DMS153 treated with DMSO at 0.1 percent for 48 hours (cell line): ENCODE measurements around the gene GYG2.
"Not testable (repeated sequence)": the region's sequence is repeated elsewhere in the genome, so short reads cannot be mapped to it uniquely, and the experiment has no call there.

Source experiments
- DNase-seq: peaks from one replicate; lab custom pipeline; 2025; ENCODE audit not compliant: unreplicated experiment; lab: John Stamatoyannopoulos, UW

Gene GYG2

GRCh38 chrX:2812161-2812907 lies 16.4 kb upstream of the GYG2 start:
- DNase-seq, result not testable (repeated sequence)

DNA sequence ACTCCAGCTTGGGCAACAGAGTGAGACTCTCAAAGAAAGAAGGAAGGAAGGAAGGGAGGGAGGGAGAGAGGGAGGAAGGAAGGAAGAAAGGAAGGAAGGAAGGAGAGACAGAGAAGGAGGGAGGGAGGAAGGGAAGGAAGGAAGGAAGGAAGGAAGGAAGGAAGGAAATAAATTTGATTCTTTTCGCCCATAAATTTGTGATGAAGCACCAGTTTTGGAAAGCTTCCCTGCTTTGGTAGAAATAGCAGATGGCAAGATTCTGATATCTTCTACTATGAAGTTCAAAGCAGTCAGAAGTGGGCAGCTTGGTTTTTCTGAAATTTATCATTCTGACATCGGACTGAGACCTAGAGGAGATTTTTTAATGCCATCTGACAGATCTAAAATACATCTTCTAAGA lies 11.7 kb upstream of the GYG2 start:
- no peak for DNase-seq

- no peak for DNase-seq
Observed at GRCh38 chrX:2819345-2820135, 9.2 kb upstream of the GYG2 start.

DNA sequence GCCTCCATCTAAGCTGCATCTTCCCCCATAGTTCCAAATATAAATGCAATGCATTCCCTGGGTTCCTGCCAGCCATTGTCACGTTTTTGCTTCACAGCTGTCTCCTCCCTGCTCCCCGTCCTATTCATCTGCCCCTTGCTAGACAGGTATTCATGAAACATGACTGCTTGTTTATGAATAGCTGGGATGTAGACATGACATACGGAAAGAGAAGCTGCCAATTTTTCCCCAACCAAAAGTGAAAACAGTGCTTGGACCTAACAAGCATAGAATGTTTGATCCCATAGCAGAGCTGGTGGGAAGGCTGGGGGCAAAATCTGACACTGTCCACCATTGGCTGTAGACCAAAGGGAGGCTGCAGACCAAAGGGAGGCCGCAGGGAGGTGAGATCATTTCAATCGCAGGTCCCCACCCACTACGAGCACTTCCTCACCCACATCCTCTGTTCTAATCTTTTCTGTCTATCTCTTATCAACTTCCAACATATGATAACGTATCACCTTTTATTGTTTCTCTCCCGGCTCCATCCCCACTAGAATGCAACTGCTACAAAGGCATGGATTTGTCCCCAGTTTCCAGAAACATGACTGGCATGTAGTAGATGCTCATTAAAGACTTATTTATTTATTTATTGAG lies 8.5 kb upstream of the GYG2 start:
- no peak for DNase-seq

- DNase-seq, result no peak
Observed at GRCh38 chrX:2823795-2824386, 4.8 kb upstream of the GYG2 start.

DNA sequence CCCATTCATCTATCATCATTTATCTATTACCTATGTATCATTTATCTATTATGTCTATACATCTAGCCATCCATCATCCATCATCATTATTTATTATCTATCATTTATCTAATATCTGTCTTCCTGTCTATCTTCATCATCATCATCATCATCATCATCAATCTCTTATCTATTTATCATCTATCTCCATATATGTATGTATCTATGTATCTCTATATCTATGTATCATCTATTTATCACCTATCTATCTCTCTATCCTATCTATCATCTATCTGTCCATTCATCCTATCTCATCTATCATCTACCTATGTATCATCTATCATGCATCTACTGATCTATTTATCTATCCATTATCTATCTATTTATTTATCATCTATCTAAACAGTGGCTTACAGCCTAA lies 3.8 kb upstream of the GYG2 start:
- no peak for DNase-seq

DNA sequence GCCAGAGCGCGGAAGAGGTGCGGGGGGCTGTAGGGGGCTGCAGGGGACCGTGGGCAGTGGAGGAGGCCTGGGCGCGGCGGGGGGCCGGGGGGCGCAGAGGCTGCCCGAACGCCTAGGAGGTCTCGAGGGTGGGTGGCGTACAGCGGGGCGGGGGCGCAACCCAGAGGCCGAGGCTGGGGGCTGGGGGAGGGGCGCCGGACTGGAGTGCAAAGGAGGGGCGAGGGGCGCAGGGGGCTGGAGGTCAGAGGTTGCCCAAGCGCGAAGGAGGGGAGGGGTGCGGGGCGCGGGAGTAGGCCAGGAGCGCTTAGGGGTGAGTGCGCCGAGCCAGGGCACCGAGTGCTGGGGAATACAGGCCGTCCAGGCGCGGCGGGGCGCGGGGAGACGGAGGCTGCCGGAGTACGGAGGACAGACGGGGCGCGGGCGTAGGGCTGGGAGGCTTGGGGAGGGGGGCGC lies 255 bp downstream of the GYG2 start:
- no peak for DNase-seq

DNA sequence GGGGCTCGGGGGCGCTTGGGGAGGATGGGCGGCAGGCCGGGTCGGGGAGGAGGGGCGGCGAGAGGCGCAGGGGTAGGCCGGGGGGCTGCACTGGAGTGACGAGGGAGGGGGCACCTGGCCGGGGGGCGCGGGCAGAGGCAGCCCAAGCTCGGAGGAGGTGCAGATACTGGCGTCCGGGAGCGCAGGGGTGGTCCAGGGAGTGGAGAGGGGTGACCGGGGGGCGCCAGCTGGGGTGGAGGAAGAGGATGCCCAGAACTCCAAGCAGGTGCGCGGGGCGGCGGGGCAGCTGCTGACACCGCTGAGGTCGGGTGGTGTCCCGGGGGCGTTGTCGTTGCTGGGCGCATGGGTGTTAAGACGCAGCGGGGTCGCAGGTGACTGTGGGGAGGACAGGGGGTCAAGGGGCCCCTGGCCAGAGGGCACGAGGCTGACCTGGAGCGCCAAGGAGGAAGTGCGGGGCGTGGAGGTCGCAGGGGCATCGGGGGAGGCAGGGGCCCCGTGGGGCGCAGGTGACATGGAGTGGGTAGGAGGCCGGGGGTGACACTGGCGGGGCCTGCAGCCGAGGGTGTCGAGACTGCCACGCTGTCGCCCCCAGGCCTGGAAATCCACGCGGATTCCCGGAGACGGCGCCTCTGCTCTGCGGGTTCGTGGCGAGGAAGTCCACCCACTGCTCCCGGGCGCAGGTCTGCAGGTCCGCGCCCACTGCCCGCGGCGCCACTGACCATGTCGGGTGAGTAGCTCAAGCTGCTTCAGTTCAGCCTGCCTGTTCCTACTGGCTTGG lies 928 bp downstream of the GYG2 start:
- no peak for DNase-seq

GRCh38 chrX:2831471-2832228 lies 2.9 kb downstream of the GYG2 start:
- no peak for DNase-seq

- DNase-seq, result no peak
Observed at GRCh38 chrX:2837961-2838360, 9.2 kb downstream of the GYG2 start.

GRCh38 chrX:2840961-2841360 lies 12.2 kb downstream of the GYG2 start:
- no peak for DNase-seq

- DNase-seq, result no peak
Observed at GRCh38 chrX:2841537-2841936, 12.8 kb downstream of the GYG2 start.

DNA sequence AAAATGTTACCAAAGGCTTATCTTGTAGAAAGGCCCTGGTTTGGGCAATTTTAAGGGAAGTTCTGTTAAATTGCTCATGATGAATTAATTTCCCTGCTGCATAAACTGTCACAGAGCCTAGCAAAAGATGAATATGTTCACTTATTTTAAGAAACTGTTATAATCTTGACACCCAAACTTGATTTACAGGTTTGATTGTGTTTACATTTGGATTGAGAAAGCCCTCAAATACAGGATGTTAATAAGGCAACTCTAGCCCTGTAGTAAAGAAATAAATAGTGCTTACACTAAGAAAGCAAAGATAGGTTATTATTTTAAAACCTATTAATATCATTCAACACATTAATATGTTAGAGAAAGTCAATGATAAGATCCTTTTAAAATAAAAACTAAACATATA lies 18.3 kb downstream of the GYG2 start:
- DNase-seq, result no peak

DNA sequence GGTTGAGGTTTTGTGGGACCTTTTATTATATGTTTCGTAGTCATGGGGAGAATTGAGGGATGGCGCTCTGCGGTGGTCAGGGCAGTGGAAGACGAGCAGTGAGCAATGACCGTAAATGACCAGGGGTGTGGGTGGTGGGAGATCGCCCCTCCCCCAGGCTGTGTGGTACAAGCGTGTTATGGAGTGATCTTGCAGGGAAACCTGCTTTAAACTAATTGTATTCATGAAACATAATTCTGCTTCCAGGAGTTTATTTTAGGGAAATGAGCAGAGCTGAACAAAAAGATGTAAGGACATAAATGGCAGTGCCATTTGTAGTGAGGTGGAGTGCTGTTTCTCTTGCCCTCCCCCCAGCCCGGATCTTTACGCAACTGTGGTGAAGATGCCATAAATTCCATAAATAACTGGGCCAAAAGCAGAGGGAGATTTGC lies 20.2 kb downstream of the GYG2 start:
- DNase-seq, result no peak

- DNase-seq, result no peak
Observed at GRCh38 chrX:2854918-2855317, 26.2 kb downstream of the GYG2 start.

GRCh38 chrX:2855761-2856160 lies 27.0 kb downstream of the GYG2 start:
- no peak for DNase-seq

DNA sequence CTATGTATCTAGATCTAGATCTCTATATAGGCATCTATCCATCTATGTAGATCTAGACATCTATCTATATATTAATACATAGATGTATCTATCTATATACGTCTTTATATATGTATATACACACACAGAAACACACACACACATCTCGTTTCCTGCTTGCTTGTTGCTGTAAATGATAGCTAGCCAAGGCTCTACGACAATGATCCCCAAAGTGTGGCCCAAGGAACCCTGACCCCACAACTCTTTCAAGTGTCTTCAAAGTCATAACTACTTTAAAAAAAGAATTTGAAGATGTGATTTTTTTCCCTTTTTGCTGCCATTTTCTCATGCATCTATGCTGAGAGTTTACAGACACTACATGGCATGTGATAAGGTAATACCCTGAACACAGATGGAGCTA lies 28.8 kb downstream of the GYG2 start:
- DNase-seq, result no peak

GRCh38 chrX:2859197-2859797 lies 30.6 kb downstream of the GYG2 start:
- no peak for DNase-seq

- DNase-seq, result no peak
Observed at GRCh38 chrX:2862404-2862803, 33.7 kb downstream of the GYG2 start.

GRCh38 chrX:2863646-2864045 lies 34.9 kb downstream of the GYG2 start:
- DNase-seq, result no peak
